ENCODE data around the gene WDR37. TPM values are rescaled to one million over a fixed set of nuclear protein-coding genes. Genes with fewer than 3 reads are reported as not detected.

WDR37 gene
- total RNA-seq, 1 donor from 2014 or later: 13.6 TPM

DNA sequence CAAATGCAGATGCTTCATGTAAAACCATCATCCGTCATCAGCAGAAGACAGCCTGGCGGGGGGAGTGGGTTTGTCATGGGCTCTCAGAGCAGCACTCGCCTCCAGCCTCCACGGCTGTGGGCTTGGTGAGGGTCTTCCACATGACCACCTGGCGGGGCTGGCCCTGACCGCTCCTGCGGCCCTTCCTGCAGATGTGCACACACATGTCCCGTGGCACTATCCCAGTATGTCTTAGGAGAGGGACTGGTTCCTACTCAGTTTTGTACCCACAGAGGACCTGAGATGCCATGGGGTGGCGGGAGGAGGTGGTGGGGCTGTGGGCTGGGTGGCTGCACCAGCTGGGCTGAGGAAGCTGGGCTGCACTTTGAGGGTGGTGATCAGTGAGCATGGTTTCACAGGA lies 35.2 kb upstream of the WDR37 start:
- Mint-ChIP-seq H3K9me3 (ENCODE audit: unreplicated experiment) (no peaks in the 10 kb centered on the region), H3K27me3 (ENCODE audit: unreplicated experiment) (no peaks in the 10 kb centered on the region), H3K4me1 (ENCODE audit: unreplicated experiment) (no peaks in the 10 kb centered on the region), H3K36me3 (ENCODE audit: unreplicated experiment) (peaks cover 31% of the 10 kb centered on the region), H3K4me3 (ENCODE audit: unreplicated experiment) (no peak overlapping the region), H3K27ac (ENCODE audit: unreplicated experiment) (no peak overlapping the region)
- no peak for TF ChIP-seq CTCF (IDR thresholded peaks at IDR 0.05)
- DNase-seq (ENCODE audit: extremely low spot score, unreplicated experiment): no peak

DNA sequence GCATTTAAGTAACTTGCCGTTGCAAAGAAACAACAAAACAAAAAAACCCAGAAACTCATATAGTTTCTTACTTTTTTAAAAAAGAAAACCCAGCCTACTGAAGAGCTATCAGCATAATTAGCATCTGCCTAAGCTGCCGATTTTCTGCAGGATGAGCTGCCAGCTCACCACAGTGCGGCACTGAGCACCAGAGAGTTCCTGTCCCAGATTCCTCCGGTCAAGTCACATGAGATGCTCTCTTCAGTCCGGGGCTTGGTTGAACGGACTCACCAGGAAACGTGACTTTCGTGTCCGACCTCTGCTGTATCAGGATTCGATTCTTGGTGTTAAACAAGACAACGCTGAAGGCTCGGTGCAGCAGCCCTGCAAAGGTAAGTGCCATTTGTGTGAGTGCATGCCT lies 33.8 kb upstream of the WDR37 start:
- Mint-ChIP-seq H3K9me3 (ENCODE audit: unreplicated experiment) (no peaks in the 10 kb centered on the region), H3K4me3 (ENCODE audit: unreplicated experiment) (no peak overlapping the region), H3K27me3 (ENCODE audit: unreplicated experiment) (no peaks in the 10 kb centered on the region), H3K36me3 (ENCODE audit: unreplicated experiment) (peaks cover 22% of the 10 kb centered on the region), H3K4me1 (ENCODE audit: unreplicated experiment) (no peaks in the 10 kb centered on the region), H3K27ac (ENCODE audit: unreplicated experiment) (no peak overlapping the region)
- DNase-seq (ENCODE audit: extremely low spot score, unreplicated experiment): no peak
- no peak for TF ChIP-seq CTCF (IDR thresholded peaks at IDR 0.05)

DNA sequence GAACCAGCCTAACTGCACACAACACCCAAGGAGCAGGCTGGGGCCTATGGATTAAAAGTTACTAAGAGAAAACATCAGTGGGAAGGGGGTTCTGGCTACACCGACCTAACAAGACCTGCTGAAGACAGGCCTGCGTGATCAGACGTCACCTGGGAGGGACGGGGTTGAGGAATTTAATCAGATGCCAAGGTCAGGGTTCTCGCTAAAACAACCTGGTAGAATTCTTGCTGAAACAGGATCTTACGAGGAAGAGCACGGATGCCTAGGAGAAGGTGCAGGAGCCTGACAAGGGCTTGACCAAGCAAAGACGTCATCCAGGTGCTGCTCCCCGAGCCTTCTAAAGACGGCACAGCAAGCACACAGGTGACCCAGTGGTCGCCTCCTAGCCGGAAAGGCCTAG lies 32.1 kb upstream of the WDR37 start:
- H3K4me3 Mint-ChIP-seq (ENCODE audit: unreplicated experiment): no peak overlapping the region
- DNase-seq (ENCODE audit: extremely low spot score, unreplicated experiment): no peak
- H3K27ac Mint-ChIP-seq (ENCODE audit: unreplicated experiment): no peak overlapping the region
- no peaks in the 10 kb centered on the region for H3K4me1 Mint-ChIP-seq (ENCODE audit: unreplicated experiment)
- no peak for TF ChIP-seq CTCF (IDR thresholded peaks at IDR 0.05)
- no peaks in the 10 kb centered on the region for H3K9me3 Mint-ChIP-seq (ENCODE audit: unreplicated experiment)
- H3K27me3 Mint-ChIP-seq (ENCODE audit: unreplicated experiment): no peaks in the 10 kb centered on the region
- peaks cover 11% of the 10 kb centered on the region for H3K36me3 Mint-ChIP-seq (ENCODE audit: unreplicated experiment)

DNA sequence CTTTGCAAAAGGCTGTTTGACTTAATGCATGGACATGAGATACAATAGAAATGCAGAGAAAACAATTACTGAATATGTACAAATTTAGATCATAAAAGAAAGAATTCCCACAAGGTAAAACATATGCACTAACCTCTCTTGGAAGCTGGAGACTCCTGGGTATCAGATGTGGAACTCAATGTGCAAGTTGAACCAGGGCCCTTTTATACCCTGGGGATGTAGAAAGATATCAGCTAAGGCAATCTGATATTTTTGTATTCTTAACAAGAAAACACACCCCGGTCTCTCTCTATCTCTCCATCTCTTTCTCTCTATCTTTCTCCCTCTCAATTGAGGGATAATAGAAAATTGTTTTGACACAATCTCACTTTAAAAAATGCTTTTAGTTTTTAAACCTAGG lies 30.5 kb upstream of the WDR37 start, which contains the start of gene IDI2:
IDI2 (minus strand) TSS at position 177 of the 400 bp plus-strand sequence. CDS start 1,136 bp downstream, outside the sequence.
- Mint-ChIP-seq H3K27me3 (ENCODE audit: unreplicated experiment) (no peaks in the 10 kb centered on the region), H3K4me1 (ENCODE audit: unreplicated experiment) (no peaks in the 10 kb centered on the region), H3K4me3 (ENCODE audit: unreplicated experiment) (no peak within 1 kb of the TSS), H3K36me3 (ENCODE audit: unreplicated experiment) (no peaks in the 10 kb centered on the region), H3K9me3 (ENCODE audit: unreplicated experiment) (no peaks in the 10 kb centered on the region), H3K27ac (ENCODE audit: unreplicated experiment) (no peak within 1 kb of the TSS)
- DNase-seq (ENCODE audit: extremely low spot score, unreplicated experiment): no peak
- no peak for TF ChIP-seq CTCF (IDR thresholded peaks at IDR 0.05)

GRCh38 chr10:1026578-1026977 lies 29.6 kb upstream of the WDR37 start:
- H3K36me3 Mint-ChIP-seq (ENCODE audit: unreplicated experiment): no peaks in the 10 kb centered on the region
- no peaks in the 10 kb centered on the region for H3K4me1 Mint-ChIP-seq (ENCODE audit: unreplicated experiment)
- no peaks in the 10 kb centered on the region for H3K27me3 Mint-ChIP-seq (ENCODE audit: unreplicated experiment)
- H3K9me3 Mint-ChIP-seq (ENCODE audit: unreplicated experiment): no peaks in the 10 kb centered on the region
- no peak overlapping the region for H3K4me3 Mint-ChIP-seq (ENCODE audit: unreplicated experiment)
- DNase-seq (ENCODE audit: extremely low spot score, unreplicated experiment): no peak
- no peak overlapping the region for H3K27ac Mint-ChIP-seq (ENCODE audit: unreplicated experiment)
- TF ChIP-seq CTCF (IDR thresholded peaks at IDR 0.05): no peak

Data from osteocyte (in vitro differentiated cells).